Cerebellar cortex (tissue), 1 donor: ENCODE data around the gene AFAP1L1.
"Not testable (repeated sequence)": the region's sequence is repeated elsewhere in the genome, so short reads cannot be mapped to it uniquely, and the experiment has no call there.

Experiments used
- DNase-seq: peaks from one replicate; pipeline ENCODE4 v3.0.0-alpha.2; 2015; ENCODE audit warnings: low spot score

AFAP1L1 gene

DNA sequence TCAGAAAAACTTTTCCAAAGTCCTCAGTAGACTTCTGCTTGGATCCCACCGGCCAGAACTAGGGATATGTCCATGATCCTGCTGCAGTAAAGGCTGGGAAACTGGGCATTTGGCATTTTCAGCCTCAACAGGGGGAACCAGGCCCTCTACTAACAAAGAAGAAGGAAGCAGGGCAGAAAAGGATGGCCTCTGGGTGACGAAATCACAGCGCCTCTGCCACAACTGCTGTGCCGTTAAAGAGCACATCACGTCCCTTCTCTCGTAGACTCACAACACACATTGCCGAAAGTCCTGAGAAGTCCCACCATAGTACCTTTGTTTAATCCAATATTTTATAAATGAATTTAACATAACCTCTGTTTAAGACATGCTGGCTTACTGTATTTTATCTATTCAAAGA, 10.4 kb upstream of the AFAP1L1 start:
- DNase-seq: no peak

DNA sequence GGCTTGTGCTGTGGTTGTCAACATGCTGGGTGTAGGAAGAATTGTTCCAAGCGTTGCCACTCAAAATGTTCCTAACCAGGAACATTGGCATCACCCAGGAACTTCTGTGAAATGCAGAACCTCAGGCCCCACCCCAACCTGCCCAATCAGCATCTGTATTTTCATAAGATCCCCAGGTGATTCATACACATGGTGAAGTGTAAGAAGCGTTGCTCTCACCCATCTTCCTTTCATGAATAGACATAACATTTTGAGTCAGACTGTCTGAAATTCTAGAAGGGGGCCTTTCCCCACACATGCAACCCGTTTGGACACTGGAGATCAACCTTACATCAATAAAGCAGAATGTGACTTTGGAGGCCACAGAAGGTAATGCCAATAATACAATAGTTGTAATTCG, 9.3 kb upstream of the AFAP1L1 start:
- DNase-seq: no peak

DNA sequence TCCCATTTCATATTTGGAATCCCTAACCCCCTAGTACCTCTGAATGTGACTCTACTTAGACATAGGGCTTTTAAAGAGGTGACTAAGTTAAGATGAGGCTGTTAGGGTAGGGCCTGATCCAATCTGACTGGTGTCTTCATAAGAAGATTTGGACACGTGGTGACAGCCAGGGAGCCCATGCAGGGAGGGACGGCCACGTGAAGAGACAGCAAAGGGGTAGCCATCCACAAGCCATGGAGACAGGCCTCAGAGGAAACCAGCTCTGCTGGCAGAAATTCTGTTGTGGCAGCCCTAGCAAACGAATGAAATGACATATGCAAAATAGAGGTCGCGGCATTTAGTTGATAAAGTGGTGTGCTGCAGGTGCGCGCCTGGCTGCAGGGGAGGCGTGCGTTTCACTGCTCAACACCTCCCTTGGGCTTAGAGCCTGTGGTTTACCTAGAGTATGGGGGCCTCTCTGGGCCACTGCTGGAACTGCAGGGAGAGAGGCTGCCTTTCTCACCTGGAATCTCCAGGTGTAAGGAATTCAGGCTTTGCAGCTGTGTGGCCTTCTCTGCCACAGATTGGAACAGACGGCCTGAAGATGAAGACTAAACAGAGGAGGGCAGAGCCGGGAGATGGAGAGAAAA, 7.1 kb upstream of the AFAP1L1 start:
- DNase-seq: peak; percentile 77

DNA sequence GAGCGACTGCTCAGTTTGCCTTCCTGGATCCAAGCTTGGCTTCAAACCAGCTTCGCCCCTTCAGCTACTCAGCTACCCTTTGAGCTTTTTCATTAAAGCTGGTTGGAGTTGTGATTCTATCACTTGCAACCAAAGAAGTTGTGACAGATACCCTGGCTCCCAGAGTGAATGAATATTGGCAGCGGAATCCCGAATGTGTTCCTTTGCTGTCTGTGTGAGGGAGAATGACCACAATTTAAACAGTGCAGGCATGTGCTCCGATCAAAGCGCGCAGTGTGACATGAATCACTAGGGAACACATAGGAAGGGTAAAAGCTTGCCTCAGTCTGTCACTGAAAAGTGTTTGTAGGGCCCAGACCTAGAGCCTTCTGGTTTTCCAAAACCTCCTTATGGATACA, 6.6 kb upstream of the AFAP1L1 start:
- DNase-seq: no peak

DNA sequence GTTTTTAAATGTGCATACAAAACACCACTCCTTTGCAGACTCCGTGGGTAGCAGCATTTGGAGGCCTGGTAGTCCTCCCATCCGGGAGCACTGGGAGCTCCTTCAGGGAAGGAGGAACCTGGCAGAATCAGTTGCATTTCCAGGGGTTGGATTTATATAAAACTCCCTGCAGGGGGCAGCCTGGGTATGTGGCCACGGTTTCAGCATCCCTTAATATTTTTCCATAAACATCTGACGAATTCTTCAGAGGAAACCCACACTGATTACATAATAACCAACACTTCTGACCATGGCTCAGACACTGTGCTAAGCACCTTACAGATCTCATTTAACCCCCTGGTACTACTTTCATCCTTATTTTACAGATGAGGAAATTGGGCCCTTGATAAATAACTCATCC, 6.1 kb upstream of the AFAP1L1 start:
- no peak for DNase-seq

DNA sequence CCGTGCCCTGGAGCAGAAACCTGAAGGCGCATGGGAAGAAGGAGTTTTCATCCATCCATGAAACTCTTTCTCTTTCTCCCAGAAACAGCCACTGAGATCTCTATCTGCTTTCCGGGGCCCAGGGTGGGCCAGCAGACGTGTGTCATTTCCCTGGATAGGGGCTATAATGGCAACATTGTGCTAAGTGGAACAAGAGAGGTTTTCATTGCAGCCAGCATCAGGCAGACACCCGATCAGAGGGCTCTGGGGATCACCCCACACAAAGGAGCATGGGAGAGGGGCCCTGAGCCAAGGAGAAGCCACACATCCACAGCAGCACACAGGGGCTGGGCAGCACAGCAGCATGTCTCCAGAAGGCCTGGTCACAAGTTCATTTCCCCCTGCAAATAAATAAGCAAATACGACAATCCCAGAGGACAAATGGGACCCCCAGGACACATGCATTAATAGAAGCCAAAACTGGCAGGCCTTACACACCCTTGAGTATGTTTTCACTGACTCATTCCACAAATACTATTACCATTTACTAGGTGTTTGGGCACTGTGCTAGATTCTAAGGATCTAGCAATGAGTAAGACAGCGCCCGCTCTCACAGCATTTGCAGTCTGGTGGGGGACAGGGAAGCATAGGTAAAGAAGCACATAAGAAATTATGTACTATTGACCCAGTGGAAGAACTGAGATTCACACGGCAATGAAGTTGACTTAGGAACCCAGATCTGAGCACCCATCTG, 4.3 kb upstream of the AFAP1L1 start:
- no peak for DNase-seq

DNA sequence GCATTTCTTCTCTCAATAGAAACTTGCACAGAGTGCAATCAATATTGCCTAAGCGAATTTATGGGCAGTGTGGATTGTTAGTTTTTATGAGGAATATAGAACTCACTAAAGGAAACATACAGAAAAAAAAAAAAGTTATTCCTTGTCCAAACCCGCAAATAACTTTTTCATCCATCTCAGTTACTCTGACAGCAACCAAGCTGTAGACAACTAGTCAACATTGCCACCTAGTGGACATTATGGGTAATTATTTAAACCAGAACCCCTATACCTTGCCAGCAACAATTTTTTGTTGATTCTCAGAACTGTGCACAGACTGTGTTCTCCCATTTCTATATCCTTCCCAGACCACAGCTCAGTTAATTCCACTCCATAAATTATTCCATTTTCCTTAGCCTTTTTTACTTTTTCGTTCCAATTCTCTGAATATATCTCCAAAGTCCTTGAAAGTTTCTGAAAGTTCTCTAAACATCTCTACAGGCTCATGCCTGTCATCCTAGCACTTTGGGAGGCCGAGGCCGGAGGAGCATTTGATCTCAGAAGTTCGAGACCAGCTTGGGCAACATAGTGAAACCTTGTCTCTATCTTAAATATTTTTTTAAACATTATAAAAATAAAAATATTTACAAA, 2.6 kb upstream of the AFAP1L1 start:
- DNase-seq: peak; percentile 80

DNA sequence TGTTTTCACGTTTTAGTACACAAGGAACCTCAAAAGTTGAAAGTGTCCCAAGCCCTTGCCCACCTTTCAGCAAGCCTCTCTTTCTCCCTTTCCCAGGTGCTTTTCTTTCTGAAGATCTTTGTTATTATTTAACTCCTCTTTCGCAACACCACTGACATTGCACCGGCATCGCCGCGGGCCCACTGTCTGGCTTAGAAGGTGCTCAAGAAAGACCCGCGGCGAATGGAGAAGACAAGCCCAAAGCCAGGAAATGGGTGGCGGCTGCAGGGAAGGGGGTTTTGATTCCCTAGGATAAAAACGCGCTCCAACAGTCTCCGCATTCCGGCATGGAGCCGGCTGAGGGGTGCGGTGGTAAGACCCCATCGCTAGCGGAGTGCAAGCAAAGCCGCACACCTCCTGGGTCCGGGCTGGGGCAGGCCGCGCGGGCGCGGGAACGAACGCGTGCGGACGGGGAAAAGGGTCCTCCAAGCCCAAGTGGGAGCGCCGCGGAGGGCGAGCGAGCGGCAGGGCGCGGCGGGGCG, 404 bp upstream of the AFAP1L1 start:
- no peak for DNase-seq

DNA sequence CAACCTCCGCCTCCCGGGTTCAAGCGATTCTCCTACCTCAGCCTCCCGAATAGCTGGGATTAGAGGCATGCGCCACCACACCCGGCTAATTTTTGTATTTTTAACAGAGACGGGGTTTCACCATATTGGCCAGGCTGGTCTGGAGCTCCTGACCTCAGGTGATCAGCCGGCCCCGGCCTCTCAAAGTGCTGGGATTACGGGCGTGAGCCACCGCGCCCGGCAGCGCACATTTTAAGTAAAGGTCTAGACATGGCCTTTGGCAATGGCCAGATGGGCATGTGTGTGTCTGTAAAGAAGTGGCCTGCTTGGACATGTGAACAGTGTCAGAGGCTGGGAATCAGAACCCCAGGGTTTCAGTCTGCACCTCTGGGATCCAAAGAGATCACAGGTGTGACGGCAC, 1.1 kb downstream of the AFAP1L1 start:
- not testable (repeated sequence) for DNase-seq

DNA sequence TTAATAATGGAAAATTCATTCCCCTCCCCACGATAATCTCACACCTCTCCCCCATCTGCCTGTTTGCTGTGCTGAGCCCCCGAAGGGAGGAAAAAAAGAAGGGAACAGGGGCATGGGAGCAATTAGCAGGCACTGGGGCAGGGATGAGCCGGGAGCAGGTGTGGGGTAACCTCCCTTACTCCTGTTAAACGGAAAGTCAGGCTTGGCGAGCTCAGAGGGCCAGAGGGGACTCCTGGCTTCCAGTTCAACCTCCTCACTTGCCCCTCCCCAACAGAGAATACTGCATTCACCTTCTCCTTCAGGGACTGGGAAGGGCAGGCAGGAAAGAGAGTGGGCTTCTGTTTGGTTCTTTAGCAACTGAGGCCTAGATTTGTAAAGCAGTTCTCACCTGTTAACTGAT, 1.6 kb downstream of the AFAP1L1 start:
- no peak for DNase-seq

DNA sequence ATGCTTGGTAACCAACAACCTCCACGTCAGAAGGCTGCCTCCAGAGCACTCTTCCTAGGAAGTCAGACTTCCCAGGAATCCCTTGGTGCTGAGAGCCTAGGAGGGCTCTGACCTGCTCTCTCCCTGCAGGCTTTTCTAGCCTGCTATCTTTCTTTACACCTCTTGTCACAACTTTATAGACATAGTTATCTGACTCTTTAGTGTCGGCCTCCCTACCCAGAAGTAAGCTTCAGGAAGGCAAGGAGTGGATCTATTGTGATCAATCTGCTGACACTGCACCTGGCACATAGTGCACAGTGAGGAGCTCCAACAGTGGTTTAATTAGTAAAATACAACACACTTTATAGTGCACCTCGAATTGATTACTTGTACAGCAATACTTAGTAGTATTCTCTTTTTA, 2.3 kb downstream of the AFAP1L1 start:
- no peak for DNase-seq

DNA sequence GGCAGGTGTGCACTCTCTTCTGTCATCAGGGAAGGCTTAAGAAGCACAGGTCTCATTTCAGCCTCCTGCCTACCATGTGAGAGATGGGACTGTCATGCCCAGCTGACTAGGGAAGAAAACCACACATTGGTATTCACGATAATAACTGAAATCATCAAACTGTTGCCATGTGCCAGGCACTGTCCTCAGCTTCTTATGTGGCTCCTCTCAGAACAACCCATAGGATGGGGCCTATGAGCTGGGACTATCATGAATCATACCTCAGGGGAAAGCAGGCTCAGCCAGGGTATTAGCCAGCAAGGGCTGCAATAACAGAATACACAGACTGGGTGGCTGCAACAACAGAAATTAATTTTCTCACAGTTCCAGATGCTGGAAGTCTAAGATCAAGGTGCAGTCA, 3.3 kb downstream of the AFAP1L1 start:
- DNase-seq: no peak

DNA sequence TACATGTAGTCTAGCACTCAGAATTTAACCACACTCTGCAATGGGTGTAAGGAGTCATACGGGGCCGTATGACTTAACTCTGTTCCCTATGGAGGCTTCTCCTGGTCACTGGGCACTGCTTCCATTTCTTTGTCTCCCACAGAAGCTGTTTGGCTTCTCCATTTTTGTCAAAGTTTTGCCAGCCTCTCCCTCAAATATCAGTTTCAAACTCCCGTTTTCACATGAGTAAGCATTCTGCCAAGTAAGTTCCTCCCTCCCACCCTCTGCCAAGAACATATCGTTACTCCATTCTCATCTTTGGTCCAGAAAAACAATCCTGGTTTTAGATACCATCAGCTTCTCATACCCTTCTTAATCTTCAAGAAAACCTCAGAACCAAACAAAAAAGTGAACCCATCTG, 6.1 kb downstream of the AFAP1L1 start:
- DNase-seq: no peak

DNA sequence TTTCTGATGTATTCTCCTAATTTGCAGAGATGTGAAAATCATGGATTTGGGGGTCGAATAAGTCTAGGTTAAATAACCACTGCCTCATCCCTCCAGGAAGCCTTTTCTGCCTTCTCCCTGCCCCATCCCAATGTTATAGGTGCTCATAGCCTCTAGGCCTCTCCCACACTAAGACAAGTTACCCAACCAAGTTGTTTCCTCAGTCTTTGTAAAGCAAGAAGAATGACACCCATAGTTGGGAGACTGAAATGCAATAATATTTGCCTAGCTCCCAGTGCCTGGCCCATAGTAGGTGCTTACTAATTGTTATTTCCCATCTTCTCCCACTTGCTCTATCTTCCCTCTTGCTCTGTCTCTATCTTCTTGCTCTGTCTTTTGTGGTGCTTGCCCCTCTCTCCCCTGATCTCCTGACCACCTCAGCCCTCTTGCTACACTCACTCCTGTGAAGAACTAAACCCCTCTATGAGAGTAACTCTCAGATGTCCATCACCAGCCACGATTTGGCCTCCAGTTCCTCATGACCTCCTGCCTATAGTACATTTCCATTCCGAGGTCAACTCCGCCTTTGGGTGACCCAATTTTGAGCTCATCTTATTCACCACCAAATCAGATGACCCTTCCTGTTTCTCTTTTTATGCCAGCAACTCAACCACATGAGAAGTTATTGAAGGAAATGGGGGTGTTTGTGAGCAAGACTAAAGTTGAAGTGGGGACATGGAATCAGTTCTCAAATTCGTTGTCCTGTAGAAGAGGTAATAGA, 7.0 kb downstream of the AFAP1L1 start:
- DNase-seq: no peak

DNA sequence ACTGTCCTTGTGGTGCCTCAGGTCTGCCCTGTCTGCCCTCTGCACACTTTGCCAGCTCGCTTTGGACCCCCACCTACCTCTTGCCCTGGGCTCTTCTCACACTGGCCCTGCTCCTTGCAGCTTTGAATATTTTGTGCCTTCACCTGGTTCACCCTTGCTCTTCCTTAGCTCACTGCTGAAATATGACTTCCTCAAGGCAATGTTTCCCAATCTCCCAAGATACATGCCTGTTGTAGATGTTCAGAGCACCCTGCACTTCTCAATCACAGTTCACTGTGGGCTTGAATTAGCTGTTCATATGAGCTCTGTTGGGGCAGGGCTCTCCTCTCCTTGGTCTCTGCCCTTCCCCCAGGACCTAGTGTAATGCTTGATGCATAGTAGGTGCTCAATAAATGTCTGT, 8.0 kb downstream of the AFAP1L1 start:
- no peak for DNase-seq

DNA sequence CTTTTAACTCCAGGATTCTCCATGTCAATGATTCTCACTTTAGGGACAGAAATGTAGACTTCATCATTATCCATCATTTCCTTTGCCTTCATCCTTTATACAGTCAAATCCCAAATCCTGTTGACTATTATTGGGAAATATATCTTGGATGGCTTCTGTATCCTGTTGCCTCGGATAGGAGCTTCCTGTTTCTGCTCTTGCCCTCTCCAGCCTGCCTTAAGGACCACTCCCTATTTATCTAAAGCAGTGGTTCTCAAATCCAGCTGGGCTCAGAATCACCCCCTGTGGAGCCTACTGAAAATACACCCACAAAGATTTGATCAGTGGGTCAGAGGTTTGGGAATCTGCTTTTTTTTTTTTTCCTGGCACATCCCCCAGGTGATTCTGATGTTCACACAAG, 8.5 kb downstream of the AFAP1L1 start:
- DNase-seq: no peak

DNA sequence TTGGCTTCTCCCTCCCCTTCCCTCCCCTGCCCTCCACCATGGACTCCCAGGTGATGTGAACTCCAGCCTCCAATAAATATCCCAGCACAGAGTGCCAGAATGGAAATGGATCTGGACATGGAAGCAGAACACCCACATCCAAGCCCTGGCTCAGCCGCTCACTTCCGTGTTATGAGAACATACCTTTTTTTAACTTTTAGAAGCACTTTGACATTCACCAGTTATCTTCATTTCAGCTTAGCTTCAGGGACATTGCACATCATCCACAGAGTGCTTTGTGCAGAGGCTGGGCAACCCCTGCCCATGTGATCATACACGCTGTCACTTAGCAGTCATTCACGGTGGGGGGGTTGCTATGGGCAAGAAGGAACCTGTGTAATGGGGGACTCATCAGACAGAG, 9.1 kb downstream of the AFAP1L1 start:
- no peak for DNase-seq

DNA sequence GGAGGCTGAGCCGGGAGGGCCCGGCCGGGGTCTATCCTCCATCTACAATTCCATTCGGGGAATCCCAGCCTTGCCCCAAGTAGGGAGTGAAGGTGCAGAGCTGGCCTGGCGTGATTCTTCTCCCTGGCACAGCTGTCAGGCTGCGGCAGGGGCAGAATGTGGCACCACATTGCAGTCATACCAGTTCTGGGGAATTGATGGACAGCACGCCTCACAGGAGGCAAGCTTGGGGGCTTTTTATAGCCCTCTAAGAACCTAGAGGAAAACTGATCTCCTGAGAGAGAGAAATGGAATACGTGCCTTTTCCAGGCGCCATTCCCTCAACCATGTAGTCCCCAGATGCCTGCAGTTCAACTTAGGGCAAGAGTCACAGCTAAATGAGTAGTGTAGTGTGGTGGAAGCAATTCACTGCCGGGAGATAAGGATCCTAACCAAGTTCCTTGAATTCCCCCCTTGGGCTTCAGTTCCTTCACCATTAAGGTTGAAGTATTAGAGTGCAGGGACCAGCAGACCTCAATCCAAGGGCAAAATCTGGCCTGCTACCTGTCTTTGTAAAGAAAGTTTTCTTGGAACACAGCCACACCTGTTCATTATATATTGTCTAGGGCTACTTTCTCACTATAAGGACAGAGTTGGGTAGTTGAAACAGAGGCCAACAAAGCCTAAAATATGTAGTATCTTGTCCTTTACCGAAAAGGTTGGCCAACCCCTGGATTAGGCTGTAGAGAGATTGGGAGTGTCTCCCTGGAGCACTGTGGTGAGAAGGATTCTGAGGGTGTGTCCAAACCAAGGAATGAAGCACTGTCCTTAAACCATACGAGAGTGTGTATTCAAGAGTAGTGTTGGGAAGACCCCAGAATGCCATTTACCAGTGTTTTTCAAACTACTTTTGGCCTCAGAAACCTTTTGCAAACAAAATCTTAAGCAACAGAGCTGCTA, 10.6 kb downstream of the AFAP1L1 start:
- no peak for DNase-seq

DNA sequence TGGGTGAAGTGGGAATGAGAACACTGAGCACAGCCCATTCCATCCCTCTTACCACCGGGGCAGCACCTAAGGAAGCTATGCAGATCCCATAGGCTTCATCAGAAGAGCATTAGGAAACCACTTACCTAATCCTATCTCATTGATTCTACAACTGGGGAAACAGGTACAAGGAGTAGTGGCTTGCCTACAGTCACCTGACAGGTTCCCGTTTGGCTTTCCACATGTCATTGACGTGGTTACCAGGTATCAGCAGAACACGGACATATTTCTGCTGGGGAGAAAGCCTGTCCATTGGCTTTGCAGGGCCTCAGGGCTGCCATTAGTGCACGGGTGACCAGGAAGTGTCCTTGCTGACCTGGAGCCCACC, 11.3 kb downstream of the AFAP1L1 start:
- no peak for DNase-seq

DNA sequence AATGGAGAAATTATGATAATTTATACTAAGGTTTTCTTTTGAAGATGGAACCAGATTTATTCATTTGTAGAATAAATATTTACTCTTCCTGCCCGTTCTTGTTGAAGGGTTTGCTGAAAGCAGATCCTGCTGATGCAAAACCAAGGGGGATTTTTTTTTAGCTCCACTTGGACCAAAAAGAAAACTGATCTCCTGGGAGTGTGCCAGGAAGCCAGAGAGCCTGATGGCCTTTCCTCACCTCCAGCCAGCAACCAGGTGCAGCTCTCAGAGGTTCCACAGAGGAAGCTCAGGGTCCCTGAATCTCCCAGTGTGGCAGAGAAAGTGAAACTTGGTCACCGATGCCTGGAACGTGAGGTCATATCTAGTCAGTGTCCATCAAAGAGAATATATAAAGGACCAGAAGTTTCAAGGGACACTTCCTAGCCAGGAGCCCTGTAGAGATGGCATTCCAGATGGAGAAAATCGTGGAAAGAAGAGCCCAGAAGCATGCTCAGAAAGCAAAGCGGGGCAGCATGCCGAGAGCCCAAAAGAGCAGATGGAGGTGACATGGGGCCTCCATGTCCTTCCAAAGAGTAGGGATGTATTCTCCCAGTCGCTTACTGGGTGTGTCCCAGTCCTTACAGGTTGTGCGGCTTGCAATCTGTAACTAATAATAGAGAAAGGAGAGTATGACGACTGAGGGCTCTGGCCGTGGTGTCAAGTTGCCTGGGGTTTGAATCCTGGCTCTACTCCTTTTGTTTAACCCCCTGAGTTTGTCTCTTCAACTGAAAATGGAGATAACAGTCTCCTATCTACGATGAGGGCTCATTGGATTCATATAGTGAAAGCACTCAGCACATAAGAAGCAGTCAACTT, 12.2 kb downstream of the AFAP1L1 start:
- peak; percentile 72 for DNase-seq

DNA sequence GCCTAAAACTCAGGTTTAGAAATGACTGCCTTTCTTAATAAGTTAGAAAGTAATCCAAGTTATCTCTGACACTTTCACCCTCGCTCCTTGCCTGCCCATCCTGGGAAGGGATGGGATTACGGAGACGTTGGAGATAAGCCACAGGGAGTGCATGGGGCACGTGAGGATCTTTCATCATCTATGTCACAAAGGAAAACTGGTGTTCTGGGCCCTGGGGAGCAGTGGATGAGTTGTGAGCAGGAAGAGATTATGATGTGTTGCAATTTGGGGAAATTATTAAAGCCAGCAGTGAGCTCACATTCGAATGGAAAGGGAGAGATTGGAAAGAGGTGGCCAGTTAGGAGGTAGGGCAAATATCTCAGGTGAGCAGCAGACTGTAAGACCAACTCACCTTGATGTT, 12.8 kb downstream of the AFAP1L1 start:
- DNase-seq: no peak
